ENCODE results near the gene LARGE1.

Gene LARGE1

DNA sequence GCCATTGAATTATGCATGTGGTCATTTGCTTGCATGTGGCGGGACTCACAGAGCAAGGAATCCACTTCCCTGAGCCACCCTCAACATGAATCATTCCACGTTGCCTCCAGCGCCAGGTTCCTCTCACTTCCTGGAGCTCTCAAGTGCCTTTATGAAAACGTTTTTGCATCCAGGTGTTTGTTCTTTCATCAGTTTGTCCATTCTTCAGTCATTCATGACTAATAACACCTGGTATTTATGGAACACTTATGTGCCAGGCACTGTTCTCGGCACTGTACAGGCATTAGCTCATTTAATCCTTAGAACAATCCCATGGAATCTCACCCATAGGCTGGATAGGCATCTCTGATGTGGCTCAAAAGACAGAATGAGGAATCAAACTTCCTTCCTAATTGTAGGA lies 606.0 kb downstream of the LARGE1 start:
- H3K4me1 ChIP-seq (ENCODE audit: control insufficient read depth in 2 of 2, insufficient read depth in 1 of 2, low read depth in 1 of 2, low read length in 2 of 2), result no peaks in the 10 kb centered on the region
- no peak overlapping the region for H2BK5ac ChIP-seq (ENCODE audit: low read length)
- no peak overlapping the region for H2BK12ac ChIP-seq (ENCODE audit: low read length)
- H2BK15ac ChIP-seq (ENCODE audit: low read length), result no peak overlapping the region
- H3K9ac ChIP-seq (ENCODE audit: low read depth, low read length, poor library complexity), result no peak overlapping the region
- no peak for DNase-seq (ENCODE audit: low spot score)
- H3K4me3 ChIP-seq (ENCODE audit: low read length in 2 of 2), result no peak overlapping the region
- no CpG with 5 or more reads among the region's 5 CpGs for WGBS, 2 donors (ENCODE audit: extremely low coverage in 2 of 2, insufficient read length in 2 of 2, insufficient replicate concordance in 1 of 2)
- no peak overlapping the region for H2AFZ ChIP-seq (ENCODE audit: low read length)
- no peak overlapping the region for H3K27ac ChIP-seq (replicated peaks; ENCODE audit: low read length)
- no peak overlapping the region for H2BK120ac ChIP-seq (ENCODE audit: low read depth, low read length)
- peaks cover 4 to 24% of the 10 kb centered on the region in 2 donors for H3K36me3 ChIP-seq (replicated peaks in 1 of 2; ENCODE audit: control insufficient read depth in 2 of 2, insufficient read depth in 2 of 2, low read length in 2 of 2)
- no peaks in the 10 kb centered on the region for H3K79me1 ChIP-seq (ENCODE audit: low read depth, low read length)
- H3K4ac ChIP-seq (ENCODE audit: low read length), result no peak overlapping the region
- H4K8ac ChIP-seq (ENCODE audit: low read depth, low read length), result no peak overlapping the region
- H4K91ac ChIP-seq (ENCODE audit: low read depth, low read length, poor library complexity), result no peak overlapping the region
- H3K9me3 ChIP-seq (replicated peaks in 1 of 2; ENCODE audit: control insufficient read depth in 2 of 2, insufficient read depth in 1 of 2, low read depth in 1 of 2, low read length in 2 of 2), result no peaks in the 10 kb centered on the region
- H3K23ac ChIP-seq (ENCODE audit: low read depth, low read length, poor library complexity), result no peak overlapping the region
- H2AK5ac ChIP-seq (ENCODE audit: low read depth, low read length), result no peak overlapping the region
- H3K27me3 ChIP-seq (ENCODE audit: control insufficient read depth in 3 of 3, insufficient read depth in 3 of 3, low read depth in 1 of 3, low read length in 3 of 3), result no peaks in the 10 kb centered on the region
- H3K4me2 ChIP-seq (ENCODE audit: insufficient read depth, low read length, poor library complexity, severe bottlenecking), result no peak overlapping the region
- no peak overlapping the region for H3K14ac ChIP-seq (ENCODE audit: low read length)
- no peak overlapping the region for H3K18ac ChIP-seq (ENCODE audit: low read length)

DNA sequence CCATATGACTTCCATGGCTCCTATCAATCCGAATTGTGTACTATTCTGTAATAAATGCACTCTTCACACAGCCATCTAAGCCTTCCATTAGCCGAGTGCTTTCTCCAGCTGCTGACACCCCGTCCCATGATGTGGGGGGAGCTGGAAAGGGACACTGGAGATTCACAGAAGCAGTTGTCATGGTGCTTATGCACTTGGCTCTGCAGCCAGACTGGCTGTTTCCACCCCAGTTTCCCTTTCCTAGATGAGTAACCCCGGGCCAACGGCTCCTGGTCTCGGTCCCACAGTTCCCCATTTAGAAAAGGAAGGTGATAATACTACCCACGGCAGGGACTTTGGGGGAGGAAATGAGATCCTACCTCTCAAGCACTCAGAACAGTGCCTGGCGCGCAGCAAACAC lies 617.2 kb downstream of the LARGE1 start:
- WGBS, 2 donors (ENCODE audit: extremely low coverage in 2 of 2, insufficient read length in 2 of 2, insufficient replicate concordance in 1 of 2), result no CpG with 5 or more reads among the region's 9 CpGs
- H3K79me1 ChIP-seq (ENCODE audit: low read depth, low read length), result no peaks in the 10 kb centered on the region

DNA sequence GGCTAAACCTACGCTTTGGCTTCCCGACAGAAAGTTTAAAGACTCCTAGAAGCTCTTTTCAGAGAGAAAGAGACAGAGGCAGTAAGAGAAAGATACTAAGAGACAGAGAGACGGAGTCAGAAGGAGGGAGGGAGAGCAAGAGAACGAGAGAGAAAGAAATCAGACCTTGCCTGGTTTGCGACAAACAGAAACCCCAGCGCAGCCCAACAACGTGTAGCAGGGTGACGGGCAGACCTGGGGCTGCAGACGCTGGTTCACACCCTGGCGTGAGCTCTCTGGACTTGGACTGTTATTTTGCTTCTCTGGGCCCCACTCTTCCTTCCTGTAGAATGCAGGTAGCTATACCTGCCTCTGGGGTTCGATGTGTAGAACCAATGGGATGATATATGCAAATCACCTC lies 617.7 kb downstream of the LARGE1 start:
- H4K8ac ChIP-seq (ENCODE audit: low read depth, low read length), result no peak overlapping the region
- no peak overlapping the region for H3K9ac ChIP-seq (ENCODE audit: low read depth, low read length, poor library complexity)
- no peak overlapping the region for H3K27ac ChIP-seq (replicated peaks; ENCODE audit: low read length)
- no CpG with 5 or more reads among the region's 11 CpGs for WGBS, 2 donors (ENCODE audit: extremely low coverage in 2 of 2, insufficient read length in 2 of 2, insufficient replicate concordance in 1 of 2)
- no peak overlapping the region for H3K14ac ChIP-seq (ENCODE audit: low read length)
- no peak overlapping the region for H4K91ac ChIP-seq (ENCODE audit: low read depth, low read length, poor library complexity)
- H3K18ac ChIP-seq (ENCODE audit: low read length), result no peak overlapping the region
- H2BK120ac ChIP-seq (ENCODE audit: low read depth, low read length), result no peak overlapping the region
- peaks cover 7 to 10% of the 10 kb centered on the region in 2 donors for H3K4me1 ChIP-seq (ENCODE audit: control insufficient read depth in 2 of 2, insufficient read depth in 1 of 2, low read depth in 1 of 2, low read length in 2 of 2)
- H3K9me3 ChIP-seq (replicated peaks in 1 of 2; ENCODE audit: control insufficient read depth in 2 of 2, insufficient read depth in 1 of 2, low read depth in 1 of 2, low read length in 2 of 2), result peaks cover 0 to 2% of the 10 kb centered on the region in 2 donors
- H3K4ac ChIP-seq (ENCODE audit: low read length), result no peak overlapping the region
- no peaks in the 10 kb centered on the region for H3K27me3 ChIP-seq (ENCODE audit: control insufficient read depth in 3 of 3, insufficient read depth in 3 of 3, low read depth in 1 of 3, low read length in 3 of 3)
- H3K79me1 ChIP-seq (ENCODE audit: low read depth, low read length), result no peaks in the 10 kb centered on the region
- no peak overlapping the region for H2BK12ac ChIP-seq (ENCODE audit: low read length)
- H2BK15ac ChIP-seq (ENCODE audit: low read length), result no peak overlapping the region
- no peak overlapping the region for H2BK5ac ChIP-seq (ENCODE audit: low read length)
- no peak overlapping the region for H3K23ac ChIP-seq (ENCODE audit: low read depth, low read length, poor library complexity)
- H3K36me3 ChIP-seq (replicated peaks in 1 of 2; ENCODE audit: control insufficient read depth in 2 of 2, insufficient read depth in 2 of 2, low read length in 2 of 2), result peaks cover 0 to 3% of the 10 kb centered on the region in 2 donors
- H2AFZ ChIP-seq (ENCODE audit: low read length), result peak overlapping the region; percentile 38
- no peak for DNase-seq (ENCODE audit: low spot score)
- no peak overlapping the region for H2AK5ac ChIP-seq (ENCODE audit: low read depth, low read length)
- H3K4me2 ChIP-seq (ENCODE audit: insufficient read depth, low read length, poor library complexity, severe bottlenecking), result no peak overlapping the region
- H3K4me3 ChIP-seq (ENCODE audit: low read length in 2 of 2), result no peak overlapping the region

More for the DNA sequence above, 617.2 kb downstream of the LARGE1 start:
- H3K27ac ChIP-seq (replicated peaks; ENCODE audit: low read length), result no peak overlapping the region
- no peak overlapping the region for H3K23ac ChIP-seq (ENCODE audit: low read depth, low read length, poor library complexity)
- H3K4me2 ChIP-seq (ENCODE audit: insufficient read depth, low read length, poor library complexity, severe bottlenecking), result no peak overlapping the region
- no peak overlapping the region for H2AFZ ChIP-seq (ENCODE audit: low read length)
- no peak overlapping the region for H3K9ac ChIP-seq (ENCODE audit: low read depth, low read length, poor library complexity)
- H3K36me3 ChIP-seq (replicated peaks in 1 of 2; ENCODE audit: control insufficient read depth in 2 of 2, insufficient read depth in 2 of 2, low read length in 2 of 2), result peaks cover 0 to 3% of the 10 kb centered on the region in 2 donors
- no peak overlapping the region for H3K4ac ChIP-seq (ENCODE audit: low read length)
- no peak overlapping the region for H3K4me3 ChIP-seq (ENCODE audit: low read length in 2 of 2)
- no peak overlapping the region for H3K14ac ChIP-seq (ENCODE audit: low read length)
- H2BK120ac ChIP-seq (ENCODE audit: low read depth, low read length), result no peak overlapping the region
- H2BK15ac ChIP-seq (ENCODE audit: low read length), result no peak overlapping the region
- peaks cover 0 to 2% of the 10 kb centered on the region in 2 donors for H3K9me3 ChIP-seq (replicated peaks in 1 of 2; ENCODE audit: control insufficient read depth in 2 of 2, insufficient read depth in 1 of 2, low read depth in 1 of 2, low read length in 2 of 2)
- DNase-seq (ENCODE audit: low spot score), result no peak
- peaks cover 7 to 10% of the 10 kb centered on the region in 2 donors for H3K4me1 ChIP-seq (ENCODE audit: control insufficient read depth in 2 of 2, insufficient read depth in 1 of 2, low read depth in 1 of 2, low read length in 2 of 2)
- no peak overlapping the region for H3K18ac ChIP-seq (ENCODE audit: low read length)
- no peak overlapping the region for H2BK5ac ChIP-seq (ENCODE audit: low read length)
- H4K8ac ChIP-seq (ENCODE audit: low read depth, low read length), result no peak overlapping the region
- no peak overlapping the region for H2AK5ac ChIP-seq (ENCODE audit: low read depth, low read length)
- no peak overlapping the region for H2BK12ac ChIP-seq (ENCODE audit: low read length)
- no peak overlapping the region for H4K91ac ChIP-seq (ENCODE audit: low read depth, low read length, poor library complexity)
- H3K27me3 ChIP-seq (ENCODE audit: control insufficient read depth in 3 of 3, insufficient read depth in 3 of 3, low read depth in 1 of 3, low read length in 3 of 3), result no peaks in the 10 kb centered on the region

DNA sequence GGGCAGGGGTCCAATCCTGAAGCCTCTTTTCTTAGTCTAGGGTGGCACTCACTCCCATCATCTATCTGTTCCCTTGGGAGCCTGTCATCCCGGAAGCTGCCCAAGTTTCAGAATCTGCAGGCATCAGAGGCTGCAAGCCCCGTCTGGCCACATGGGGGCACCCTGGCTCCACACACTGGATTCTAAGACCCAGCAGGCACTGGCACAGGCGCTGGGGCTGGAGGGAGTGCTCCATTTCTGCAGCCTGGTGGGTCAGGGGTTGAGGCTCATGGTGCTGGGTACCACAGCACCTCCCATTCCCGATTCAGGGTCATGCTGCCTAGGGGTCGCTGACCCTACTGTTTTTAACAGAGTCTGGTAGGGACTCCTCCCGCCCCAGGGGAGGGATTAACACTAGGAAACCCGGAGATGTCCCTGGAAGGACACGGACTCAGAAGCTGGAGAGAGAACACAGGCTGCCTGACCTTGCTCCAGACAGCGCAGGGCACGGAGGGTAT lies 618.2 kb downstream of the LARGE1 start:
- Histone ChIP-seq H3K27me3 (ENCODE audit: control insufficient read depth in 3 of 3, insufficient read depth in 3 of 3, low read depth in 1 of 3, low read length in 3 of 3) (no peaks in the 10 kb centered on the region), H2BK15ac (ENCODE audit: low read length) (no peak overlapping the region), H2BK120ac (ENCODE audit: low read depth, low read length) (no peak overlapping the region), H3K9ac (ENCODE audit: low read depth, low read length, poor library complexity) (no peak overlapping the region), H3K27ac (replicated peaks; ENCODE audit: low read length) (no peak overlapping the region), H4K8ac (ENCODE audit: low read depth, low read length) (no peak overlapping the region), H3K36me3 (replicated peaks in 1 of 2; ENCODE audit: control insufficient read depth in 2 of 2, insufficient read depth in 2 of 2, low read length in 2 of 2) (peaks cover 0 to 3% of the 10 kb centered on the region in 2 donors), H3K23ac (ENCODE audit: low read depth, low read length, poor library complexity) (no peak overlapping the region), H3K14ac (ENCODE audit: low read length) (no peak overlapping the region), H3K4me1 (ENCODE audit: control insufficient read depth in 2 of 2, insufficient read depth in 1 of 2, low read depth in 1 of 2, low read length in 2 of 2) (peaks cover 7 to 10% of the 10 kb centered on the region in 2 donors), H2AFZ (ENCODE audit: low read length) (peak overlapping the region; percentile 38), H4K91ac (ENCODE audit: low read depth, low read length, poor library complexity) (no peak overlapping the region), H3K9me3 (replicated peaks in 1 of 2; ENCODE audit: control insufficient read depth in 2 of 2, insufficient read depth in 1 of 2, low read depth in 1 of 2, low read length in 2 of 2) (peaks cover 0 to 2% of the 10 kb centered on the region in 2 donors), H2BK12ac (ENCODE audit: low read length) (no peak overlapping the region), H3K4ac (ENCODE audit: low read length) (no peak overlapping the region), H2AK5ac (ENCODE audit: low read depth, low read length) (no peak overlapping the region), H2BK5ac (ENCODE audit: low read length) (no peak overlapping the region), H3K4me2 (ENCODE audit: insufficient read depth, low read length, poor library complexity, severe bottlenecking) (no peak overlapping the region), H3K18ac (ENCODE audit: low read length) (peak overlapping the region; percentile 41), H3K79me1 (ENCODE audit: low read depth, low read length) (no peaks in the 10 kb centered on the region), H3K4me3 (ENCODE audit: low read length in 2 of 2) (no peak overlapping the region)
- WGBS, 2 donors (ENCODE audit: extremely low coverage in 2 of 2, insufficient read length in 2 of 2, insufficient replicate concordance in 1 of 2), result no CpG with 5 or more reads among the region's 10 CpGs
- DNase-seq (ENCODE audit: low spot score), result peak; percentile 65
